GM21381 (cell line): ENCODE measurements around the gene CPVL.

Experiments
- ATAC-seq: cut with Tn5 transposase; IDR thresholded peaks from one replicate; pipeline ENCODE4 v1.9.1; 2021; ENCODE audit warnings: mild to moderate bottlenecking, moderate library complexity; ENCODE audit not compliant: unreplicated experiment

The CPVL gene

DNA sequence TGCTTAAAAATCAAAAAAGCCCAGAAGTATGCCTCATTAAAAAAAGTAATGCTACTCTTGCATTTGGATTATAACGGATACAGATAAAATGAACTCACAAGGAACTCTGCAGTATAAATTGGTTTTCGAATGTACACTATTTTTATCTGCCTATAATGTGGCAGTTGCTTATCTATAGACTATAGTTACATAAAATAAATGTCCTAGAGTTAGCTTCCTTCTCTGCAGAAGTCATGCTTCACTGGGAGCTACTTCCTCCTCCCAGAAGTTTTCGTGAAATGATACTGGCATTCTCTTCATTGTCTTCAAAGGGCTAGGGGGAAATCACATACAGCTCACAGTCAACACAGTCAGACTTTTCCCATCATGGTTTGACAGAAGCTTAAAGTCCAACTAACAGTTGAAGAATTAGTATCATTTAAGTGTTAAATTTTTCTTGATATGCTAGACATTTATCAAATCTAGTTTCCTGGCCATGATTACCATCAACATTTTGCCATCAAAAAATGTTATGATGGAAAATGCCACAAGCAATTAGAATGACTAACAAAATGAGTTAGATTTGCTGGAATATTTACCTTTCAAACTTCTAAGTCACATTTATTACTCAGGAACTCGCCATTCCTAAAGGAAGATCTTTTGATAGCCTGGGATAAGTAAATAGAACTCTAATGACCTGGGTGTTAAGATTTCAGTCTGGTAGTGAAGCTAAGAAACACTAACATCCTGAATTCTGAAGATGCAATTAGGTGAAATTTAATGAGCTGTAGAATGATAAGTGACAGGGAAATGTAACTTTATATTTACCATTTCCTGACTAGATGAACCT is 100.9 kb downstream of the CPVL start:
- no peak for ATAC-seq

DNA sequence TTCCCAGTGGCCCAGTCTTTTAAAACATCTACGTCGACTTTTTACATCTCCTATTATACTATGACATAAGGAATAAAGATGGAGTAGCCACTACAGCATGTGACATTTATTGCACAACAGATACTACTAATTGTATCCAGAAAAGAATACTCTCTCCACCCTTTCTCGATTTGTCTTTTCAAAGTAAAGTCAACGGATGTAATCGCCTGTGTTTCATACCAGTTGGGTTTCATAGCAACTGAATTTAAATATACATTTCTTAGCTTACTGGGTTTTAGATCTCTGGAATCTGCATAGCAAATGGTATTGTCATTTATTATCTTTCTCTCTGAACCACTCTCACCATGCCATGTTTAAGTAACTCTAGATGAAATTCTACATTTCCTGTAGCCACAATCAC is 101.8 kb downstream of the CPVL start:
- no peak for ATAC-seq

DNA sequence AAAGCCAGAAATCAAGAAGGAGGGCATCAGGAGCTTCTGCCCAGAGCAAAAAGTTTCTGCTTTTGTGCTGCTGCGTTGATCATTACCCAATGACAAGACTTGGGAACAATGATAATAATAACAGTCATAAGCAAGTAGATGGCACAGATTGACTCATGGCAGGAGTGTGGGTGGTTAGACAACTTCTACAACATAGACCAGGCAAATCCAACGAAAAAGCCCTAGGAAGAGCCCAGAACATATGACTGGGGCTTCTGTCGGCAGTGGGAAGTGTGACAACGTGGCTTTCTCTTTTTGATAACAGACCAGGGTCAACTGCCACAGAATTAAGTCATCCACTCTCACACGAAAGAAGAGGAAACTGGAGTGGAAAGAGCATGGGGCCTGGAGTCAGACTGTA is 102.8 kb downstream of the CPVL start:
- no peak for ATAC-seq

DNA sequence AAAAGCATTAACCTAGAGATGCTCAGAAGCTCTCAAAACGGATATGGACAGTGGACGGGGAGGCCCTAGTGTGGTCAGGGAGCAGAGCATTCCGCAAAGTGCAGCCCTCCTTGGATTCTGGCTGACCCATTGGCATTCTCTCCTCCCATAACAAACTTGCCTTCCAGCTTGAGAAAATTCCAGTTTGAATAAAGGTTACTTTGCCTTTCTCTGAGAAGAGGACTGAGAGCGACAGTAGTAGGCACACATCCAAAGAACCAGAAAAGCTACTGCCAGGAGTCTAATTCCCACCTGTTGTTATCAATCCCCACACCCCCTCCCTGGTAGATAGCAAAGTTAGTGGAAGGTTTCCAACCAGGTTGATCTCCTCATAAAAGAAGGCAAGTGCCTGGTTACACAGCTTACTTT is 103.5 kb downstream of the CPVL start:
- ATAC-seq, result no peak

DNA sequence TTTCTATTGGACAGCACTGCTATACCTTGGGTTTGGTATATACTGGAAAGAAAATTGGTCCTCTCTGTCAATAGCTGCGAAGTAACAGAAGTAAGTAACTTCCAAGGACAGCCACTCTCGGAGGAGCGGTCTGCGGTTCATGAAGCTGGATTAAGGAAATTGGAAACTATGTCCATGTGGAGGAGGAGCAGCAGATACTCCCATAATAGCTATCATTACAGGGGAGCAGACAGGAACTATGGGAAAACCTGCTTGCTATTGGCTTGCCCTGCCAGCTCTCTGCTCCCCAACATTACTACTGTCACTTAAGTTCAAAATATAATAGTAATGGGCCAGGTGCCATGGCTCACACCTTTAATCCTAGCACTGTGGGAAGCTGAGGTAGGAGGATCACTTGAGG is 104.3 kb downstream of the CPVL start:
- ATAC-seq, result no peak

DNA sequence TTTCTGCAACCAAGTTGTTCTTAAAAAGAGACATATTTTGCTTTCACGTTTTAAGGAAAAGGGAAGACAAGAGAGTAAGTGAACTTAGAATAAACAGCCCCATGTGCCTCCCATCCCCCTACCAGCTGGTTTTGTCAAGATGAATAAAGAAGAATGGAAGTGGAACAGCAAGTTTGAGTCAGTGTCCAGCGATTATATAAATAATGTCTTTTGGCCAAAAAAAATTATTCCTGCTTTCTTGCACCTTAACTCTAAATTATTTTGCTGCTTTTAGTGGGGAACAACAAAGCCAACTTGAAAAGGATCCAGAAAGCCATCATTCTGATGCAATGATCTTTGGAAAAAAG is 105.8 kb downstream of the CPVL start:
- no peak for ATAC-seq

DNA sequence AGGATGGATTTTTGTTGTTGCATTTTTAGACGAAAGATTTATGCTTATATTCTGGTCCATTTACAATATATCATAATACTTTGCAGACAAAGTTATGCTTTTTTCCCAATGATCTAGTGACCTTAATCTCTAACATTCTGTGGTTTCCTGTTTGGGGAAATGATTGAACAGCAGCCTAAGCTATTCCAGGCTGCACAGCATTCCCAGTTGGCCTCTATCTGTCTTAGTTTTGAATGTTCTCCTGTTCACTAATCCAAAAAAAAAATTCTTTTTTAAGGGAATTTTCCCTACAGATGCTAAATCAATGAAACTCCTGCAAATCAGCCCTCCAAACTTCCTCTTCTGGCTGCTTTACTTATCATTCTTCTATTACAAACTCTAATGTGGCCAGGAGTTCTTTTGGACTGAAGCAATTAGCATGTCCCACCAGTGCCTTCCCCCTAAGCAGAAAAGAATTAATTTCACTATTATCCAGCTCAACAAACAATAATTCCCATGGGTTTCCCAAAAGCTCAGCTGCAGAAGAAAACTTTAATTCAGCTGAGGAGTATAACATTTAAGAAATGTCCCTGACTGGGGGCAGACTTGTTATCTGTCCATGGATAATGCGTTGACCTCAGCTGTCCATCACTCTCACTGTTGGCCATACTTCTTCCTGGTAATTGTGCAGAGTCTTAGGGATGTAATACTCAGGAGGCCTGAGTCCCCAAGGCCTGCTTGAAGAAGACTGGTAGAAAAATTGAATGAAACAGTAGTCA is 106.3 kb downstream of the CPVL start:
- ATAC-seq, result no peak

DNA sequence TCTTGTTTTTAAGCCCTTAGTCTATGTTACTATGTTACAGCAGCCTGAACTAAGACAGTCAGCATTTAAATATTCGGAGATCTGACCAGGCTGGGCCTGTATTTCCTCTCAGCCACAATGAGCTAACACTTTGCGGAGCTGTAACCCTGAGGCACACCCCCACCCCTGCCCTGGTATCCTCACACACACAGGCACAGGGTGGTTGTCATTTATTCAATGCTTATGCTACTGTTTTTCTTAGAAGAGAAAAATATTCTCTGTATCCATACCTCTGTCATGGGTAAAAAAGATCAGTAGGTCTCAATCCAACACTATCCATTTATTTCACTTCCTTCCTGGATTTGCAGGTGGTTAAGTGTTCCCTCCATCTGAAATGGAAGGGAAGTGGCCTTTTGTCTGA is 107.9 kb downstream of the CPVL start:
- no peak for ATAC-seq

DNA sequence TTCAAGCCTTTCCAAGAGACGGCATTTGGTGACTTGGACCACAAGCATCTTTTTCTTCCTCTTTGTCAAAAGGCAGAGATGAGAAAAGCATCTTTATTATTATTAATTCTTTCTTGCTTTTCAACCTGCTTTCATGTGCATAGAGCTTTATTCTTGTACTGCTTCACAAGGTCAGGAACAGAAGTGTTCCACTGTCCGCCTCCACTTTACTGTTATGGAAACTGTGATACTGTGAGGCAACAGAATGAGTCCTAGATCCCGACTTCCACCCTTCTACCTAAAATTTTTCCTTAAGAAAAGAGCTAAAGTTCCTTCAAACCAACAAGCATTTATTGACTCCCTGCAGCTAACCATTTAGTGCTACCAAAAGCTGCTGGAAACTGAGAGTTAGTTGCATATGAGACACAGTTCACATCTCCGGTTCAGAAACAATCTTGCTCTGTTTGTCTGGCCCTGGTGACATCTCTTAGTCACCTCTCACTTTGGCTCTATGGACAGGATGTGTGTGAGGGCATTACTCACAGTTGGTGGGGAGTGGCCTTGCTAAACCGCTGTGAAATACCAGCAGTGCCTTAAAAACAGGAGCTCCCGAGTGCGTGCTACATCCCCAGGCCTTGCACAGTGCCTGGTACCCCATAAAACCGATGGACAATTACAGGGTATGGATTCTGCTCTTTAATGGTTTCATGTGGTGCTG is 111.1 kb downstream of the CPVL start:
- no peak for ATAC-seq

DNA sequence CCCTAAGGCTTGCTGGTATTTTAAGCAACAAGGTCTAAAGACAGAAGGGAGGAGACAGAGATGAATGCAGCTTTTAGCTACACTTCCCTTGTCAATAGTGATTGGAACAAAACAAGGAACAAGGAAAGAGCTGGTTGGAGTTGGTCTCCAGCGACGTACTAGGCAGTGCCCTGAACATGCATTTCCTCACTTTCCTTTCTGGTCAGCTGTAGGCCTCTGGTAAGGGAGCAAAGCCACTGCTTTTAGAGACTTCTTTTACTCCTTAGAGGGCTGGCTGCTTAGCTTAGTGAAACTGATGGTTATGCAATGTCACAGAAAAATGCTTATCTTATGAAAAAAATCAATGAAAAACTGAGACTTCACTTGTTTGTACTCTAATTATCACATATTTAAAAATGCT is 112.8 kb downstream of the CPVL start:
- ATAC-seq, result no peak

DNA sequence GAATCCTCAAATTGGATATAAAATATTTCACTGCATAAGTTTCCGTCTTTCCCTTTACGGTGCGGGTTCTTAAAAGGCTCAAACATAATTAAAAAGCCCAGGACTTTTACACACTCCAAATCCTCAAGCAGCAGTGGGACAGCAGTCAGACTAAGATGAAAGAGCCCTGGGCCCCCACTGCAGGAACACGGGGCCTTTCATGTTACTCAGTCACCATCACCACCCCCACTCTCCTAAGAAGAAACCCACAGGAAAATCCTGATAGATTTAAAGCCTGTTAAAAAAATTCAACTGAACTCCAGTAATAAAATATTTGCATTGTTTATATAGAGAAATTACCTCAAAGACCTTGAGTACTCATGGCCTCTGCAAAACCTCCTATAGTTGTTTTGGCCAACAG is 114.2 kb downstream of the CPVL start:
- ATAC-seq, result no peak

DNA sequence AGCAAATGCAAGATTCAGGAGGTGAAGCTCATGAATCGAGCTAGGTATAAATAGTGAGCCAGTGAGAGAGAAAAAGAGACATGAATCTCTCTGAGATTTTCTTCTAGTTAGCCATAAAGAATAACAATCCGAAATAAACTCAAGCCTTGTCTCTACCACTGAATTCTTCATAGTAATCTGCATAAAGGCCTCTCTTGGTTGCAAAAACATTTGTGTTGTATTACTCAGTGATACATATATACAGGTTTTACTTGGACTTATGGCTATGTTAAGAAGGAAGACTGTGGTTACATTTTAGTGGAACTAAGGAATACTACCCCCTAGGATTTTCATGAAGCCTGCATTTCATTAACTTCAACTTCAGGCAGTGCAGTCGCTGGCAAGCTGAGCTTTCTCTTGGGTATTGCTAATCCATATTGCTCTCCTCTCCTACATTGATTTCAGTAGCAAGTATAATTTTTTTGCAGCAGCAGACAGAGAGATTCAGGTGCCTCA is 115.5 kb downstream of the CPVL start:
- no peak for ATAC-seq

DNA sequence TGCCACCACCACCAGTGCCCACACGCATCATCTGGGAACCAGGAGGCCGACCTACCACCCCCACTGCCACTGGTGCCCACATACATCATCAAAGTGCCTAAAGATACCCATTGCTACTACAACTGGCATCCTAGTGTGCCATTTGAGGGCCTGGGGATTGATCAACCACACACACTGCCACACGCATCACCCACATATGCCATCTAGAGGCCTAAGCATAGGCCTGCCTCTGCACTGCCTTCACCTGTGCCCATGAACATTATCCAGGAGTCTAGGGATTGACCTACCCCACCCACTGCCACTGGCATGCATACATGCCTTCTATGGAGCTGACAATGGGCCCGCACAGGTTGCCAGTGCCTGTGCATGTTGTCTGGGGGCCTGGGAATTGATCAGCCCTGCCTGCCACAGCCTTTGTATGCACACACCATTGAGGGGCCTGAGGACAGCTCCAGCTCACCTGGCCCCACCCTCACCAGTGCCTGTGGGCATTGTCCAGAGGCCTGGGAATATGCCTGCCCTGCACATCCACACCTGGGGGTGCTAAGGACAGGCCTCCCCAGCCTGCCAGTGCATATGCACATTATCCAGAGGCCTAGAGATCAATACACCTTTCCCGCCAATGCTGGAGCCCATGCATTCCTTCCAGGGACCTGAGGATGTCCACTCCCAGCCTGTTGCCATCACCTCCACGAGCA is 123.9 kb downstream of the CPVL start:
- no peak for ATAC-seq

DNA sequence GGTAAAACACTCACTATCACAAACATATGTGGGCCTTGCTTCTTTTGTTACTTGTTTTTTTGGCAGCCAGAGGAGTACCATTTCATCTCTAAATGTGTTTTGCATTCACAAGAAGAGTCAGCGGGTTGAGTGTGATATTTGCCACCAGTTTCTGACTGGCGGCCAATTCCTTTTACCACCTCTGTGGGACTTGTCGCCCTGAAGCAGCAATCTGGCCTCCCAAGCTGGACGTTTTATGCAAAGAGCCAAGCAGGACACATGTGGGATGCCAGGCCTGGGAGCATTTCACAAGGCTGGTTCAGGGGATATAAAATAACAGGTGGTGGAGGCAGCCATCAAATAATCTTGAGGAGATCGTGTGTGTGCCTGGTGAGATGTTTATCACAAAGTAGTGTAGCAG is 126.4 kb downstream of the CPVL start:
- ATAC-seq, result no peak

DNA sequence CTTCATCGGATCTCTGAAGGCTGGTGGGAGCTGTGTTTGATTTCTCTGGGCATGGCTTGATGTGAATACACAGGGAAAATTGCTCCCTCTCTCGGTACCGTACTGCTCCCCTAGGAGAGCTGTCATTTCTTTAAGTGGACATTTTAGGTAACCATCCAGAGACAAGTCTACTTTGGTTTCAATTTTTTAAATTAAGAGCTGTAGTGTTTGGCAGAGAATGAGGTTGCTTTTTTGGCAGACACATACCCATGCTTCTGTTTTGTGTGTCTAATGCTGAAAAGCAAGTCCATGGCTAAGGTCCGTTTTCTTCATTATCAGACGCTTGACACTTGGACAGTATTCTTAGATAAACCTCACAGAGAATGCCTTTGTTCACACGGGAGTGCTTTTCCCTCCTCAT is 127.0 kb downstream of the CPVL start:
- no peak for ATAC-seq

DNA sequence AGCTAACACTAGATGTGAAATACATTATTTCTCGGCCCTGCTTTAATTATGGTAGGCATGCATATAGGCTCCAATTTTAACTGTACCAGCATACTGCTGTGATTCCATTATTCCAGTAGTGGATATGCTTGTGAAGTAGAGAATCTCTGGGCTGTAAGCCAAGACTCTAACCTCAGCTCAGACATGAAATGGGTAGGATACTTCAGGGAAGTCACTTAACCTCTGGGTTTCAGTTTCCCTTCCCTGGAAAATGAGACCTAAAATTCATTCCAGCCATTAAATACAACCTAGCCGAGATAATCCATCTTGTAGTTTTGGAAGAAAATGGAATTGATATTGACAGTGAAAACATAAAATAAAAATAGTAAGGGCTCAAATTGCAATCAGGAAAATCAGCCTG is 128.6 kb downstream of the CPVL start:
- no peak for ATAC-seq

DNA sequence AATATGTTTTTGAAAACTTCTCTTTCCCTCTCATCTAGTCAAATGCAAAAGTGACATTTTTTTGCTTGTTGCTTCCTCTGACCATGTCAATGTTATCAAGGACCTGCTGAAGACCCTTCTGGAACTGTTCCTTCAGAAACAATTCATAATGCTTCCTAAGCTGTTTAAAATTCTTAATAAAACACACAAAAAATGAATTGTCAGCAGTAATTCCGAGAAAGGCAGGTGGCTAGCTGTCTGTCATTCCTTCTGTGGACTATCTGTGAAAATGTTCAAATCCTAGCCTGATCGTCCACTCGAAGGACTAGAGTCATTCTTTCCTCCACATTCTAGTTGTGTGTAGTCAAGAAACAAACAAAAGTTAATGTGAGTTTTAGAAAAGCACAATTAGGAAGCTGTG is 131.6 kb downstream of the CPVL start:
- ATAC-seq, result no peak

DNA sequence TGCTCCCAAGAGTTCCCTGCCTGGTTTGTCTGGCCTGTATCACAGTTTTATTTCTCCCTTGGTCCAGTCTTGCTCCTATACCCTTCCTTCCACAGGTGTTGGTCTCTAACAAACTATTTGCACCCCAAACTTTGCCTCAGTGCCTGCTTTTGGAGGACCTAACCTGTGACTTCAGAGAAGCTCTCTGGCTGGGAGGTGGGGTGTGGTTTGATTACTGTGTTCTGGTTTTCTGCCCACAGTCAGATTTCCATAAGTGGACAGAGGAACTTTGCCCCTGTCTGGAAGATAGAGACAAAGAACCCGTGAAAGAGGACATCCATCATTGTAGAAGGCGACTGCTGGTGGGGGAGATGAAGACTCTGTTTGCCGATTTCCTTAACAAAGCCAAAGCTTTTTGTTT is 132.4 kb downstream of the CPVL start:
- no peak for ATAC-seq

DNA sequence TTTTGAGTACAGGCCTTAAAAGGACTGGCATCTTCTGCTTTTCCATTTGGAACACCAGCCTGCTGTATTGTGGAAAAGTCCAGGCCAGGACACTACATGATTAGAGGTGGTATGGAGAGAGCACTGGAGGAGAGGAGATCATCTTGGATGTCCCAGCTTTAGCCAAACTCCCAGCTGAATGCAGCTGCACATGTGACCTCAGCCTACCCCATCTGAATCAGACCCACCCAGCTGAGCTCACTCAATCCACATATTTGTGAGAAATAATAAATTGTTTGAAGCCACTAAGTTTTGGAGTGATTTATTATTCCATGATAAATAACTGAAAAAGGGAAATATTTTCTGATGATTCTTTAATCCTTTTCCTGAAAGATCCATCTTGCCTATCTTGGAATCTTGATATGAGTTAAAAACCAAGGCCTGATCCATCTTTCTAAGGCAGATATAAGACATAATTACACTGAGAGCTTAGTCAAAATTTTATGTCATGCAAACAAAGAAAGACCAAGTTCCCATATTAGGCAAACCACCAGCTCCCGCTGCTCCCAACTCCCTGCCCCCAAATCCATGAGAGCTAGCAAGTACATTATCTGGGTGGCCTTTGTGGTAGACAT is 133.1 kb downstream of the CPVL start:
- no peak for ATAC-seq

DNA sequence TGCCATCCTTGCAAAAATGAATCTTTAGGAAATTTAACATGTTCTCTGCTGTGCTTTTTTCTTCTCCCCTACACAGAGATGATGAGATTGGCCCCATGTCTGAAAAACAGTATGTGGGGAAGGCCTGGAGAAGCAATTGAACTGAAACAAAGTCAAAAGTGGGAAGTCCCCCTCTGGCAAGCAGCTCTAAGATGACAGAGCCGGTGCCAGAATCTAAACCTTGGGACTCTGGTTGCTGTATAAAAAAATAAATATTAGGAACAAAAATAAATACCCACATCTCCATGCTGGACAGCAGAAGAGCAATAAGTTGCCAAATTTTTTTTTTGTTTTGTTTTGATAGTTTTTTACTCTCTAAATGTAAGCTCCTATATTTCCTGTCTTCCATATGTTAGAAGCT is 136.4 kb downstream of the CPVL start:
- ATAC-seq, result no peak

DNA sequence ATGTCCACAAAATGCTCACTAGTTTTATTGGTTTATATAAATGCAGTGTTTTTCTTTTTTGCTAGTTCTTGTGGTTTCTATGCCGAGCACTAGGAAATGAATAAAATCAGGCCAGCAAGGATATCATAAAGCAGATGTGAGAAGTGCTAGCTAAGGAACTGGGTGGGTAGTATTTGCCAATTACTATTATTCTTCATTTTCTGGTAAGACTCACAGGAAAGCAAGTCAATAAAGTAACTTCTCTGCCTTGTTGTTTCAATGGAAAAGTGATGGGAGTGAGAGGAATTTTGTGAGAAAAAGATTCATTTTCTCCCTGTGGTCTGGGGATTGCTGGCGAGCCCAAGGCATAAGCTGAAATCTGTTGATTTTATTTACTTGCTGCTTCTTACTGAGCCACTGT is 137.7 kb downstream of the CPVL start:
- no peak for ATAC-seq
